ENCODE measurements around the gene NRN1L.

- TF ChIP-seq POLR2A (IDR thresholded peaks at IDR 0.05; ENCODE audit: low read length): no peak
- no peak for TF ChIP-seq GATA1 (IDR thresholded peaks at IDR 0.05; ENCODE audit: low read depth, low read length)
Observed at GRCh38 chr16:67923414-67924116, 38.9 kb downstream of the NRN1L start.
